Effector memory CD4-positive, alpha-beta T cell (primary cell): ENCODE results near the gene SEMG1.

ENCODE experiments used
- DNase-seq, 3 donors: peaks; one replicate each; pipeline ENCODE4 v3.0.0-alpha.2; 2020
- H3K27ac ChIP-seq: 2 replicates; pipeline ENCODE4 v1.7.0; 2013; ENCODE audit warnings: mild to moderate bottlenecking, low read length, moderate library complexity; ENCODE audit not compliant: insufficient read depth, poor library complexity, severe bottlenecking
- H3K27me3 ChIP-seq: replicated peaks from 2 replicates; pipeline ENCODE4 v1.7.0; 2013; ENCODE audit warnings: mild to moderate bottlenecking, low read length; ENCODE audit not compliant: insufficient read depth, control insufficient read depth, poor library complexity, severe bottlenecking
- H3K36me3 ChIP-seq: 2 replicates; pipeline ENCODE4 v1.7.0; 2013; ENCODE audit warnings: mild to moderate bottlenecking, low read length, moderate library complexity; ENCODE audit not compliant: control insufficient read depth, insufficient read depth
- H3K4me1 ChIP-seq: 2 replicates; pipeline ENCODE4 v1.7.0; 2013; ENCODE audit warnings: low read length, mild to moderate bottlenecking; ENCODE audit not compliant: control insufficient read depth, insufficient read depth, poor library complexity, severe bottlenecking
- H3K4me3 ChIP-seq: 2 replicates; pipeline ENCODE4 v1.7.0; 2013; ENCODE audit warnings: low read length, low read depth, mild to moderate bottlenecking; ENCODE audit not compliant: insufficient read depth, poor library complexity, severe bottlenecking
- H3K9me3 ChIP-seq: 2 replicates; pipeline ENCODE4 v1.7.0; 2013; ENCODE audit warnings: mild to moderate bottlenecking, low read length, moderate library complexity; ENCODE audit not compliant: control insufficient read depth

SEMG1 gene

GRCh38 chr20:45248609-45249008 lies 41.8 kb downstream of the SEMG1 start:
- H3K36me3 ChIP-seq = no peaks in the 10 kb centered on the region
- peaks cover 9% of the 10 kb centered on the region for H3K27me3 ChIP-seq

GRCh38 chr20:45251884-45252560 lies 45.2 kb downstream of the SEMG1 start:
- DNase-seq = no peak
- Histone ChIP-seq H3K9me3 (no peaks in the 10 kb centered on the region), H3K4me1 (no peaks in the 10 kb centered on the region), H3K36me3 (no peaks in the 10 kb centered on the region), H3K27ac (no peak overlapping the region), H3K4me3 (no peak overlapping the region), H3K27me3 (peaks cover 9% of the 10 kb centered on the region)

More at GRCh38 chr20:45248609-45249008, 41.8 kb downstream of the SEMG1 start:
- no peak overlapping the region for H3K4me3 ChIP-seq
- no peak for DNase-seq
- no peaks in the 10 kb centered on the region for H3K4me1 ChIP-seq
- no peak overlapping the region for H3K27ac ChIP-seq
- H3K9me3 ChIP-seq = no peaks in the 10 kb centered on the region

GRCh38 chr20:45253261-45253660 lies 46.4 kb downstream of the SEMG1 start:
- Histone ChIP-seq H3K27me3 (peaks cover 3% of the 10 kb centered on the region), H3K4me3 (no peak overlapping the region), H3K27ac (no peak overlapping the region), H3K36me3 (no peaks in the 10 kb centered on the region), H3K4me1 (no peaks in the 10 kb centered on the region), H3K9me3 (no peaks in the 10 kb centered on the region)
- DNase-seq = no peak

GRCh38 chr20:45254383-45255262 lies 47.8 kb downstream of the SEMG1 start, which contains the start of gene SLPI:
TSS of gene SLPI (minus strand) at chr20:45254564. CDS start at chr20:45254543, 21 bp downstream.
- DNase-seq = no peak
- no peak within 1 kb of the TSS for H3K27ac ChIP-seq

GRCh38 chr20:45257161-45257560 lies 50.3 kb downstream of the SEMG1 start:
- Histone ChIP-seq H3K27ac (no peak overlapping the region), H3K36me3 (no peaks in the 10 kb centered on the region), H3K4me1 (no peaks in the 10 kb centered on the region), H3K4me3 (no peak overlapping the region), H3K9me3 (no peaks in the 10 kb centered on the region), H3K27me3 (no peaks in the 10 kb centered on the region)
- DNase-seq = no peak

More at GRCh38 chr20:45254383-45255262, 47.8 kb downstream of the SEMG1 start, which contains the start of gene SLPI:
- Histone ChIP-seq H3K27me3 (no peaks in the 10 kb centered on the region), H3K36me3 (no peaks in the 10 kb centered on the region), H3K9me3 (no peaks in the 10 kb centered on the region), H3K4me1 (no peaks in the 10 kb centered on the region), H3K4me3 (no peak within 1 kb of the TSS)

- Histone ChIP-seq H3K27ac (no peak overlapping the region), H3K27me3 (no peaks in the 10 kb centered on the region), H3K4me3 (no peak overlapping the region), H3K4me1 (no peaks in the 10 kb centered on the region), H3K9me3 (no peaks in the 10 kb centered on the region), H3K36me3 (no peaks in the 10 kb centered on the region)
- DNase-seq = no peak
Observed at GRCh38 chr20:45257711-45258110, 50.9 kb downstream of the SEMG1 start.

GRCh38 chr20:45258259-45258658 lies 51.4 kb downstream of the SEMG1 start:
- Histone ChIP-seq H3K27me3 (no peaks in the 10 kb centered on the region), H3K4me1 (no peaks in the 10 kb centered on the region), H3K27ac (no peak overlapping the region), H3K4me3 (no peak overlapping the region), H3K9me3 (no peaks in the 10 kb centered on the region), H3K36me3 (no peaks in the 10 kb centered on the region)
- DNase-seq = no peak

- Histone ChIP-seq H3K9me3 (no peaks in the 10 kb centered on the region), H3K4me3 (no peak overlapping the region), H3K27me3 (no peaks in the 10 kb centered on the region), H3K27ac (no peak overlapping the region), H3K36me3 (no peaks in the 10 kb centered on the region), H3K4me1 (no peaks in the 10 kb centered on the region)
- no peak for DNase-seq
Observed at GRCh38 chr20:45258664-45259063, 51.8 kb downstream of the SEMG1 start.
